ENCODE data around the gene ZNF710. TPM values are rescaled to one million over a fixed set of nuclear protein-coding genes. Genes with fewer than 3 reads are reported as not detected.

Gene ZNF710
- total and polyA plus RNA-seq, 2 of the 4 experiments (the other 2 are of a cell fraction) = 7.6 to 8.2 TPM

GRCh38 chr15:90011705-90012104 is 10.6 kb downstream of the ZNF710 start:
- Histone ChIP-seq H2BK5ac (ENCODE audit: low read depth, low read length, poor library complexity, severe bottlenecking) (no peak overlapping the region), H2BK15ac (ENCODE audit: low read depth, low read length) (no peak overlapping the region), H3K9ac (ENCODE audit: low read depth, low read length) (no peak overlapping the region), H3K4me1 (ENCODE audit: control insufficient read depth, insufficient read depth, low read length) (no peaks in the 10 kb centered on the region), H3K56ac (ENCODE audit: extremely low read depth, insufficient read depth, low read length) (no peak overlapping the region), H2BK20ac (ENCODE audit: low read depth, low read length) (no peak overlapping the region), H3K23ac (ENCODE audit: low read depth, low read length) (no peak overlapping the region), H3K36me3 (ENCODE audit: control insufficient read depth, insufficient read depth, low read length) (no peaks in the 10 kb centered on the region), H2AK9ac (replicated peaks; ENCODE audit: low read depth, low read length, poor library complexity) (no peak overlapping the region), H3K4ac (ENCODE audit: low read depth, low read length) (no peak overlapping the region), H3K9me1 (ENCODE audit: insufficient read depth, low read length) (peaks cover 5% of the 10 kb centered on the region; the same call in 1 of the 2 replicates), H3K4me3 (ENCODE audit: insufficient read depth, low read depth, low read length) (no peak overlapping the region), H3K18ac (ENCODE audit: low read depth, low read length) (no peak overlapping the region), H3K9me3 (ENCODE audit: control insufficient read depth, insufficient read depth, low read length) (peaks cover 6% of the 10 kb centered on the region), H4K8ac (ENCODE audit: low read depth in 2 of 2, low read length in 2 of 2) (no peak overlapping the region), H4K91ac (ENCODE audit: insufficient read depth, low read depth, low read length) (no peak overlapping the region), H3K14ac (replicated peaks; ENCODE audit: low read depth, low read length) (no peak overlapping the region), H2BK120ac (ENCODE audit: low read depth, low read length) (no peak overlapping the region), H2AFZ (replicated peaks; ENCODE audit: low read length, poor library complexity) (no peak overlapping the region), H4K20me1 (ENCODE audit: insufficient read depth, low read length) (peaks cover 18% of the 10 kb centered on the region; the same call in 1 of the 2 replicates), H3K4me2 (ENCODE audit: low read depth, low read length) (no peak overlapping the region), H3K27me3 (ENCODE audit: control insufficient read depth, insufficient read depth, low read length) (no peaks in the 10 kb centered on the region), H2AK5ac (ENCODE audit: low read depth, low read length) (no peak overlapping the region), H3K79me1 (ENCODE audit: low read depth in 1 of 2, low read length in 2 of 2) (peaks cover 40 to 68% of the 10 kb centered on the region in 2 experiments), H4K5ac (ENCODE audit: low read depth, low read length) (no peak overlapping the region), H3K27ac (ENCODE audit: insufficient read depth, low read length) (no peak overlapping the region)
- ChIA-PET CTCF (no interaction called here), POLR2A (ENCODE audit: unreplicated experiment) (no interaction called here)
- no peak for ATAC-seq (ENCODE audit: low read depth)
- WGBS, 2 experiments (ENCODE audit: extremely low coverage in 2 of 2, insufficient read length in 1 of 2) = no CpG with 5 or more reads among the region's 8 CpGs
- dilution Hi-C loops (cut with HindIII; ENCODE audit: low sequenced_read_pairs, unreplicated experiment) (no loop called here), in situ Hi-C loops (cut with MboI; ENCODE audit: low sequenced_read_pairs) (no loop called here), intact Hi-C loops (cut with micrococcal nuclease) (no loop called here)
- BruUV-seq (replicated peaks) = no TSS peak
- no peak for DNase-seq
- no peak for TF ChIP-seq RCOR1 (IDR thresholded peaks at IDR 0.05; ENCODE audit: insufficient replicate concordance, low read length)
- no peak for TF ChIP-seq RFX5 (IDR thresholded peaks at IDR 0.05; ENCODE audit: low read depth, low read length)
- no peak for TF ChIP-seq NFE2L2 (IDR thresholded peaks at IDR 0.05; ENCODE audit: low read depth, low read length)
- TF ChIP-seq CEBPB (IDR thresholded peaks at IDR 0.05; ENCODE audit: low read depth, low read length) = no peak
- TF ChIP-seq RAD21 (IDR thresholded peaks at IDR 0.05; ENCODE audit: low read length) = no peak
- TF ChIP-seq MAZ (IDR thresholded peaks at IDR 0.05; ENCODE audit: borderline replicate concordance, low read depth, low read length) = no peak
- no peak for TF ChIP-seq USF2 (IDR thresholded peaks at IDR 0.05; ENCODE audit: low read depth, low read length)
- TF ChIP-seq CTCF (conservative IDR thresholded peaks at IDR 0.05; ENCODE audit: low read depth, low read length) = no peak
- no peak for TF ChIP-seq MXI1 (IDR thresholded peaks at IDR 0.05; ENCODE audit: borderline replicate concordance, low read depth, low read length)
- TF ChIP-seq FOS (IDR thresholded peaks at IDR 0.05; ENCODE audit: low read depth, low read length) = no peak
- TF ChIP-seq ELK1 (IDR thresholded peaks at IDR 0.05; ENCODE audit: borderline replicate concordance, low read depth, low read length) = no peak
- no peak for TF ChIP-seq POLR2A (IDR thresholded peaks at IDR 0.05; ENCODE audit: low read depth, low read length)
- no peak for TF ChIP-seq CHD1 (IDR thresholded peaks at IDR 0.05; ENCODE audit: low read depth, low read length)
- no peak for TF ChIP-seq SMC3 (IDR thresholded peaks at IDR 0.05; ENCODE audit: low read depth, low read length)
- no peak for TF ChIP-seq MAFK (IDR thresholded peaks at IDR 0.05; ENCODE audit: low read depth, low read length)
- TF ChIP-seq BHLHE40 (IDR thresholded peaks at IDR 0.05; ENCODE audit: low read depth, low read length) = no peak
